Esophagus muscularis mucosa (tissue), 3 donors: Measurements from ENCODE around the gene TMEM81.

Source experiments
- CTCF ChIP-seq, 3 experiments: fragments of 200-600 bp in 2 of 3; fragments of 450-650 bp in 1 of 3; sonication (generic) in 2 of 3; IDR thresholded peaks; one replicate each; pipeline ENCODE4 v1.5.1; 2017 to 2019; ENCODE audit warnings: antibody characterized with exemption in 3 of 3, mild to moderate bottlenecking in 2 of 3, moderate library complexity in 1 of 3
- POLR2A ChIP-seq: fragments of 450-650 bp; IDR thresholded peaks from one replicate; pipeline ENCODE4 v1.6.1; 2017; ENCODE audit warnings: antibody characterized with exemption, moderate library complexity, mild to moderate bottlenecking, low read depth
- POLR2AphosphoS5 ChIP-seq, 2 donors: sonication (generic); formaldehyde crosslinking; IDR thresholded peaks; one replicate each; pipeline ENCODE4 v1.6.1; 2017; ENCODE audit warnings: antibody characterized with exemption in 2 of 2

DNA sequence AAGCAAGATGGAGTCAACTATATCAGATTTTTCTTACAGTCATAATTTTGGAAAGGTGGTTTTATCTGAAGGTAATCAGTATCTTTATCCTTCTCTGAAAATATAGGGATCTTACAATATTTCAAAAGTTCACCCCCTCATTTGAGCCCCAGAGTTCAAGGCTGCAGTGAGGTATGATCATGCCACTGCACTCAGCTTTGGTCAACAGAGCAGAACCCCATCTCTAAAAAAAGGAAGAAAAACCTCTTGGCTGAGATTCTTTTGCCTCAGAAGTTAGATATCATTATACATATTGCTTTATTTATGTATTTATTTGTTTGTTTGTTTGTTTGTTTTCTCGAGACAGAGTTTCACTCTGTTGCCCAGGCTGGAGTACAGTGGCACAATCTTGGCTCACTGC lies 49.0 kb upstream of the TMEM81 start:
- TF ChIP-seq POLR2AphosphoS5 (IDR thresholded peaks at IDR 0.05) (no peak), CTCF (IDR thresholded peaks at IDR 0.05) (no peak), POLR2A (no peak)
